HG02759 (cell line): ENCODE results near the gene UCP2.
A peak's percentile ranks its signal among the peaks of the same experiment; 100 is the strongest.

Experiments
- ATAC-seq: cut with Tn5 transposase; IDR thresholded peaks from one replicate; pipeline ENCODE4 v1.9.1; 2021; ENCODE audit warnings: mild to moderate bottlenecking, moderate library complexity; ENCODE audit not compliant: unreplicated experiment

The UCP2 gene

GRCh38 chr11:73982595-73982989, at the start of gene UCP2:
Gene UCP2 (minus strand): TSS chr11:73982843. CDS start chr11:73978378, 4,465 bp downstream.
- peak; percentile 57 for ATAC-seq

GRCh38 chr11:74030723-74031676, 48.4 kb upstream of the UCP2 start:
- ATAC-seq, result no peak

GRCh38 chr11:74025467-74026166, 43.0 kb upstream of the UCP2 start:
- ATAC-seq, result no peak

GRCh38 chr11:74024261-74025029, 41.8 kb upstream of the UCP2 start:
- no peak for ATAC-seq

- no peak for ATAC-seq
These were observed 40.6 kb upstream of the UCP2 start for GRCh38 chr11:74023276-74023675.

GRCh38 chr11:74022546-74022945, 39.9 kb upstream of the UCP2 start:
- ATAC-seq, result no peak

- ATAC-seq, result no peak
These were observed 39.4 kb upstream of the UCP2 start for GRCh38 chr11:74021998-74022397.

- peak; percentile 61 for ATAC-seq
These were observed 37.9 kb upstream of the UCP2 start for GRCh38 chr11:74020539-74020938.

GRCh38 chr11:74019860-74020259, 37.2 kb upstream of the UCP2 start:
- ATAC-seq, result peak; percentile 24

- ATAC-seq, result no peak
These were observed 36.6 kb upstream of the UCP2 start for GRCh38 chr11:74019104-74019738.

- no peak for ATAC-seq
These were observed 35.8 kb upstream of the UCP2 start for GRCh38 chr11:74018331-74019005.

GRCh38 chr11:74017631-74018030, 35.0 kb upstream of the UCP2 start:
- no peak for ATAC-seq

GRCh38 chr11:74015919-74016684, 33.5 kb upstream of the UCP2 start:
- no peak for ATAC-seq

GRCh38 chr11:74014880-74015279, 32.2 kb upstream of the UCP2 start:
- ATAC-seq, result no peak

- no peak for ATAC-seq
These were observed 30.5 kb upstream of the UCP2 start for GRCh38 chr11:74013141-74013540.

- no peak for ATAC-seq
These were observed 29.6 kb upstream of the UCP2 start for GRCh38 chr11:74012074-74012809.

- peak; percentile 77 for ATAC-seq
These were observed 28.9 kb upstream of the UCP2 start for GRCh38 chr11:74011360-74012073.
